GM12878 (cell line): ENCODE measurements around the gene AMOTL1. TPM values are rescaled to one million over a fixed set of nuclear protein-coding genes. Genes with fewer than 3 reads are reported as not detected.

ENCODE experiments used
- ATAC-seq: fragments of 200-7000 bp; cut with Tn5 transposase; 3 replicates; pipeline ENCODE4 v1.9.1; 2020; ENCODE audit warnings: mild to moderate bottlenecking, moderate library complexity
- BruUV-seq: library from RNA; stranded (reverse); fragments of 400-500 nt; replicated peaks from 2 replicates; lab custom pipeline; 2021; lab: Mats Ljungman, UMichigan
- CTCF ChIA-PET: fragments of 300-600 bp; sonication (Branson Sonifier 250); formaldehyde crosslinking; extraction: SDS; loops from one replicate; lab custom pipeline; 2021; ENCODE audit warnings: inconsistent platforms; lab: Yijun Ruan, JAX
- POLR2A ChIA-PET: fragments of 350-600 bp; formaldehyde crosslinking; extraction: SDS; loops from one replicate; lab custom pipeline; 2021; ENCODE audit warnings: inconsistent platforms; lab: Charles Lee
- RAD21 ChIA-PET: fragments of 300-600 bp; sonication (Branson Sonifier 250); formaldehyde crosslinking; loops from one replicate; lab custom pipeline; 2023; ENCODE audit warnings: antibody characterized with exemption; ENCODE audit not compliant: unreplicated experiment; lab: Charles Lee
- SMC1A ChIA-PET: fragments of 300-600 bp; sonication (Branson Sonifier 250); formaldehyde crosslinking; loops from one replicate; lab custom pipeline; 2023; ENCODE audit not compliant: unreplicated experiment, uncharacterized antibody; lab: Charles Lee
- DNase-seq: peaks from one replicate; pipeline ENCODE4 v3.0.0-alpha.2; 2011; ENCODE audit warnings: low read depth, low spot score
- FAIRE-seq: peaks from 3 replicates; lab custom pipeline; 2011; peaks lifted over from hg19 to GRCh38; lab: Jason Lieb, UNC
- H2AFZ ChIP-seq: 2 replicates; pipeline ENCODE4 v1.6.0; 2011; ENCODE audit warnings: low read depth, low read length, control low read depth; ENCODE audit not compliant: control insufficient read depth
- H3K27ac ChIP-seq: 2 replicates; pipeline ENCODE4 v1.5.1; 2011; ENCODE audit warnings: control low read depth; ENCODE audit not compliant: control insufficient read depth, insufficient read depth
- H3K27me3 ChIP-seq, 2 experiments: replicated peaks in 1 of 2; 2 replicates each; pipeline versions ENCODE4 v1.6.0 to v1.6.1; 2011; ENCODE audit warnings: low read length in 1 of 2; ENCODE audit not compliant: control insufficient read depth in 2 of 2, insufficient read depth in 2 of 2
- H3K36me3 ChIP-seq, 2 experiments: 2 replicates each; pipeline ENCODE4 v1.5.1; 2011; ENCODE audit warnings: low read length in 1 of 2; ENCODE audit not compliant: control insufficient read depth in 2 of 2, insufficient read depth in 2 of 2
- H3K4me1 ChIP-seq: 2 replicates; pipeline ENCODE4 v1.6.1; 2011; ENCODE audit warnings: mild to moderate bottlenecking, low read length, moderate library complexity, mixed read lengths; ENCODE audit not compliant: control insufficient read depth, insufficient read depth
- H3K4me2 ChIP-seq: 2 replicates; pipeline ENCODE4 v1.6.0; 2011; ENCODE audit warnings: control low read depth; ENCODE audit not compliant: control insufficient read depth, insufficient read depth
- H3K4me3 ChIP-seq: fragments of 200-600 bp; sonication (generic); 2 replicates; pipeline ENCODE4 v1.5.1; 2016
- H3K79me2 ChIP-seq: 2 replicates; pipeline ENCODE4 v1.6.0; 2011; ENCODE audit warnings: low read length; ENCODE audit not compliant: control insufficient read depth, insufficient read depth
- H3K9ac ChIP-seq: 2 replicates; pipeline ENCODE4 v1.8.0; 2011; ENCODE audit warnings: low read length, control low read depth, mixed read lengths; ENCODE audit not compliant: control insufficient read depth, insufficient read depth
- H3K9me3 ChIP-seq: replicated peaks from 3 replicates; pipeline ENCODE4 v1.5.1; 2011; ENCODE audit warnings: mild to moderate bottlenecking, low read length; ENCODE audit not compliant: control insufficient read depth, insufficient read depth
- H4K20me1 ChIP-seq: 2 replicates; pipeline ENCODE4 v1.6.0; 2011; ENCODE audit not compliant: control insufficient read depth, insufficient read depth
- ASH2L ChIP-seq: fragments of 300-600, 200-600 bp; sonication (generic); IDR thresholded peaks from 2 replicates; pipeline ENCODE4 v1.6.1; 2017; ENCODE audit warnings: low read depth, mild to moderate bottlenecking, borderline replicate concordance
- BMI1 ChIP-seq: fragments of 450-650 bp; IDR thresholded peaks from 2 replicates; pipeline ENCODE4 v1.6.1; 2016; ENCODE audit warnings: mild to moderate bottlenecking, moderate library complexity, borderline replicate concordance
- E2F4 ChIP-seq: IDR thresholded peaks from 2 replicates; pipeline ENCODE4 v1.6.1; 2012; ENCODE audit warnings: low read depth, low read length, improper control_type of control experiment
- FOXK2 ChIP-seq: fragments of 450-650 bp; IDR thresholded peaks from 2 replicates; pipeline ENCODE4 v1.6.1; 2017; ENCODE audit warnings: mild to moderate bottlenecking, moderate library complexity
- IKZF1 ChIP-seq: fragments of 450-650 bp; conservative IDR thresholded peaks from 2 replicates; pipeline ENCODE4 v1.6.1; 2017; ENCODE audit warnings: antibody characterized with exemption, mild to moderate bottlenecking
- KAT2A ChIP-seq: conservative IDR thresholded peaks from 2 replicates; pipeline ENCODE4 v1.6.1; 2011; ENCODE audit warnings: low read depth, low read length; ENCODE audit not compliant: control insufficient read depth
- NFXL1 ChIP-seq: fragments of 450-650 bp; IDR thresholded peaks from 2 replicates; pipeline ENCODE4 v1.6.1; 2017; ENCODE audit warnings: antibody characterized with exemption, mild to moderate bottlenecking, borderline replicate concordance
- NRF1 ChIP-seq: conservative IDR thresholded peaks from 2 replicates; pipeline ENCODE4 v1.6.1; 2011; ENCODE audit warnings: mild to moderate bottlenecking, low read depth, low read length, improper control_type of control experiment
- PAX8 ChIP-seq: fragments of 450-650 bp; IDR thresholded peaks from 2 replicates; pipeline ENCODE4 v1.6.1; 2017; ENCODE audit warnings: mild to moderate bottlenecking, moderate library complexity
- POU2F2 ChIP-seq: IDR thresholded peaks from 3 replicates; pipeline ENCODE4 v1.6.1; 2011; ENCODE audit warnings: low read depth, mild to moderate bottlenecking, low read length, borderline replicate concordance
- SPI1 ChIP-seq: IDR thresholded peaks from 2 replicates; pipeline ENCODE4 v1.6.1; 2011; ENCODE audit warnings: low read depth, mild to moderate bottlenecking, low read length, moderate library complexity, borderline replicate concordance; ENCODE audit not compliant: insufficient read depth
- SREBF2 ChIP-seq: IDR thresholded peaks from 2 replicates; pipeline ENCODE4 v1.6.1; 2012; ENCODE audit warnings: mild to moderate bottlenecking, low read length
- ZNF384 ChIP-seq: IDR thresholded peaks from 2 replicates; pipeline ENCODE4 v1.6.1; 2012; ENCODE audit warnings: low read depth, mild to moderate bottlenecking, low read length, improper control_type of control experiment, borderline replicate concordance
- ZNF622 ChIP-seq: fragments of 450-650 bp; IDR thresholded peaks from 2 replicates; pipeline ENCODE4 v1.6.1; 2017; ENCODE audit warnings: mild to moderate bottlenecking, inconsistent platforms
- ZZZ3 ChIP-seq: IDR thresholded peaks from 2 replicates; pipeline ENCODE4 v1.6.1; 2011; ENCODE audit warnings: low read depth; ENCODE audit not compliant: control insufficient read depth, insufficient read length
- WGBS: methylation state at CpG from one replicate; pipeline ENCODE4 v1.1.6; 2016; ENCODE audit warnings: low lambda C conversion rate; ENCODE audit not compliant: insufficient replicate concordance, insufficient coverage; ENCODE audit errors: missing lambda C conversion rate; 5-methylcytosine and 5-hydroxymethylcytosine counted together
- in situ Hi-C: fragments of 300-500 bp; cut with MboI; formaldehyde crosslinking; loops from 9 replicates; pipeline ENCODE4 v1.14.3; 2018; ENCODE audit warnings: mixed read lengths
- intact Hi-C: fragments of 100-400 bp; cut with micrococcal nuclease; formaldehyde crosslinking; loops from one replicate; pipeline ENCODE4 v1.14.2; 2022; ENCODE audit not compliant: unreplicated experiment
- polyA plus RNA-seq, 11 experiments: library from polyadenylated mRNA; depleted of rRNA in 4 of 11; unstranded in 6 of 11; stranded (reverse) in 5 of 11; fragments of >200 nt; fragmentation: Nextera tagmentation in 4 of 11; fragmentation: Illumina TruSeq in 1 of 11; extraction: Ambion mirVana in 4 of 11; extraction: Trizol in 1 of 11; gene quantifications; 1 replicate in 1 of 11; 2 replicates in 10 of 11; pipeline versions ENCODE4 v1.2.1 to v1.2.3, GENCODE V29; 2011 to 2016; ENCODE audit warnings: inconsistent platforms in 2 of 11, missing spikeins in 2 of 11, low read depth in 1 of 11
- total RNA-seq, 4 experiments: library from RNA; depleted of rRNA in 3 of 4; stranded (reverse); fragments of >200 nt in 3 of 4; fragmentation: Illumina TruSeq in 1 of 4; extraction: Trizol in 1 of 4; gene quantifications; 2 replicates each; pipeline versions ENCODE4 v1.2.1 to v1.2.3, GENCODE V29; 2013 to 2021

Gene AMOTL1
- total and polyA plus RNA-seq, 10 of the 15 experiments (the other 5 are each of a cell fraction or from before 2014, with no cell fraction given), result under 0.01 to 0.41 (median 0.01) TPM; not detected in 7

- H3K36me3 ChIP-seq, result no peaks in the 10 kb centered on the region
- in situ Hi-C loops (no loop called here), intact Hi-C loops (no loop called here)
- H3K9me3 ChIP-seq, result no peaks in the 10 kb centered on the region
- SMC1A ChIA-PET, result interaction anchor here (1.3 to 1.4 kb wide), 2 partner anchors 9 to 28 kb away, joined by 3 read pairs; no protein-coding TSS in a partner anchor
- no peaks in the 10 kb centered on the region for H3K79me2 ChIP-seq
- no TSS peak for BruUV-seq
- H3K27ac ChIP-seq, result no peak overlapping the region
- CTCF ChIA-PET, result interaction anchor here (0.6 to 1.6 kb wide), 3 partner anchors 9 to 941 kb away, joined by 3 to 5 read pairs (median 3); no protein-coding TSS in a partner anchor
- no peak for FAIRE-seq
- POLR2A ChIA-PET, result no interaction called here
- 6% methylated on average over 2 of the region's 2 CpGs for WGBS
- no peaks in the 10 kb centered on the region for H4K20me1 ChIP-seq
- RAD21 ChIA-PET, result no interaction called here
- TF ChIP-seq SREBF2 (no peak), NFXL1 (no peak), ASH2L (no peak), SPI1 (no peak), KAT2A (no peak), E2F4 (no peak), ZNF384 (no peak), ZNF622 (no peak), BMI1 (no peak), NRF1 (no peak), ZZZ3 (no peak), FOXK2 (no peak), PAX8 (no peak), POU2F2 (no peak), IKZF1 (no peak)
- no peak overlapping the region for H2AFZ ChIP-seq
- no peak for ATAC-seq
- H3K4me2 ChIP-seq, result no peak overlapping the region
- H3K4me3 ChIP-seq, result no peak overlapping the region
- DNase-seq, result no peak
- no peaks in the 10 kb centered on the region; a peak in 1 of 4 replicates for H3K27me3 ChIP-seq
- no peaks in the 10 kb centered on the region for H3K4me1 ChIP-seq
- no peak overlapping the region for H3K9ac ChIP-seq
Observed at GRCh38 chr11:94823102-94823732, 55.1 kb downstream of the AMOTL1 start.
